Astrocyte (in vitro differentiated cells and primary cell): Measurements from ENCODE around the gene SLC35B3. TPM values are rescaled to one million over a fixed set of nuclear protein-coding genes. Genes with fewer than 3 reads are reported as not detected.
"Not testable (repeated sequence)": the region's sequence is repeated elsewhere in the genome, so short reads cannot be mapped to it uniquely, and the experiment has no call there.

Experiments
- DNase-seq: peaks from one replicate; pipeline ENCODE4 v3.0.0-alpha.2; 2010; ENCODE audit warnings: low read depth
- FAIRE-seq: peaks from 2 replicates; lab custom pipeline; 2011; peaks lifted over from hg19 to GRCh38; lab: Jason Lieb, UNC
- H2AFZ ChIP-seq: 2 replicates; pipeline ENCODE4 v1.6.0; 2012; ENCODE audit warnings: low read depth, low read length, inconsistent platforms
- H3K27ac ChIP-seq: 2 replicates; pipeline ENCODE4 v1.5.1; 2011; ENCODE audit warnings: low read depth, low read length, inconsistent platforms
- H3K27me3 ChIP-seq: 2 replicates; pipeline ENCODE4 v1.6.0; 2011; ENCODE audit warnings: low read length, inconsistent platforms; ENCODE audit not compliant: insufficient read depth
- H3K36me3 ChIP-seq: 2 replicates; pipeline ENCODE4 v1.5.1; 2011; ENCODE audit warnings: low read length, inconsistent platforms; ENCODE audit not compliant: insufficient read depth
- H3K4me1 ChIP-seq: 2 replicates; pipeline ENCODE4 v1.5.1; 2011; ENCODE audit warnings: low read length, inconsistent platforms; ENCODE audit not compliant: insufficient read depth
- H3K4me2 ChIP-seq: 2 replicates; pipeline ENCODE4 v1.6.0; 2012; ENCODE audit warnings: low read length, inconsistent platforms
- H3K4me3 ChIP-seq: 2 replicates; pipeline ENCODE4 v1.5.1; 2011; ENCODE audit warnings: low read depth, mild to moderate bottlenecking, low read length, inconsistent platforms; ENCODE audit not compliant: insufficient read depth
- H3K79me2 ChIP-seq: 2 replicates; pipeline ENCODE4 v1.6.0; 2012; ENCODE audit warnings: mild to moderate bottlenecking, low read length, inconsistent platforms; ENCODE audit not compliant: insufficient read depth
- H3K9ac ChIP-seq: 2 replicates; pipeline ENCODE4 v1.6.0; 2012; ENCODE audit warnings: mild to moderate bottlenecking, low read length, inconsistent platforms
- H3K9me3 ChIP-seq: 2 replicates; pipeline ENCODE4 v1.5.1; 2012; ENCODE audit warnings: low read depth, mild to moderate bottlenecking, low read length, inconsistent platforms; ENCODE audit not compliant: insufficient read depth
- H4K20me1 ChIP-seq: 2 replicates; pipeline ENCODE4 v1.6.0; 2012; ENCODE audit warnings: low read length, inconsistent platforms; ENCODE audit not compliant: insufficient read depth
- H3K27ac Mint-ChIP-seq: one replicate; pipeline ENCODE4 v1.8.0; 2021; ENCODE audit warnings: mild to moderate bottlenecking, mixed read lengths; ENCODE audit not compliant: unreplicated experiment
- H3K27me3 Mint-ChIP-seq: one replicate; pipeline ENCODE4 v1.8.0; 2021; ENCODE audit warnings: low read depth, mixed read lengths; ENCODE audit not compliant: unreplicated experiment
- H3K36me3 Mint-ChIP-seq: one replicate; pipeline ENCODE4 v1.8.0; 2021; ENCODE audit warnings: low read depth, mixed read lengths; ENCODE audit not compliant: unreplicated experiment
- H3K4me1 Mint-ChIP-seq: one replicate; pipeline ENCODE4 v1.8.0; 2021; ENCODE audit warnings: low read depth, mixed read lengths; ENCODE audit not compliant: unreplicated experiment
- H3K4me3 Mint-ChIP-seq: one replicate; pipeline ENCODE4 v1.8.0; 2021; ENCODE audit warnings: mild to moderate bottlenecking, moderate library complexity, mixed read lengths; ENCODE audit not compliant: unreplicated experiment
- H3K9me3 Mint-ChIP-seq: one replicate; pipeline ENCODE4 v1.8.0; 2021; ENCODE audit warnings: mild to moderate bottlenecking, mixed read lengths; ENCODE audit not compliant: unreplicated experiment
- CTCF ChIP-seq: IDR thresholded peaks from 2 replicates; pipeline ENCODE4 v1.5.1; 2011; ENCODE audit warnings: low read depth, mild to moderate bottlenecking, inconsistent platforms, low read length, moderate library complexity; ENCODE audit not compliant: insufficient read depth
- EZH2 ChIP-seq: IDR thresholded peaks from 2 replicates; pipeline ENCODE4 v1.6.1; 2012; ENCODE audit warnings: mild to moderate bottlenecking, low read length, inconsistent platforms; ENCODE audit not compliant: insufficient read depth
- total RNA-seq: library from RNA; stranded (reverse); gene quantifications from 2 replicates; pipeline ENCODE4 v1.2.1, GENCODE V29; 2021

SLC35B3 gene
- total RNA-seq, 1 donor from 2014 or later, result 32.4 TPM

- no peak overlapping the region for H3K4me3 ChIP-seq
- no peaks in the 10 kb centered on the region for H3K27me3 ChIP-seq
- TF ChIP-seq CTCF (no peak), EZH2 (no peak)
- no peaks in the 10 kb centered on the region for H3K4me1 ChIP-seq
- H2AFZ ChIP-seq, result no peak overlapping the region
- Mint-ChIP-seq H3K36me3 (peaks cover 1% of the 10 kb centered on the region), H3K27me3 (no peaks in the 10 kb centered on the region), H3K9me3 (peaks cover 1% of the 10 kb centered on the region), H3K27ac (no peak overlapping the region), H3K4me3 (no peak overlapping the region), H3K4me1 (no peaks in the 10 kb centered on the region)
- no peak overlapping the region for H3K4me2 ChIP-seq
- no peaks in the 10 kb centered on the region for H3K36me3 ChIP-seq
- DNase-seq, result no peak
- H3K9me3 ChIP-seq, result no peaks in the 10 kb centered on the region
- no peak for FAIRE-seq
- no peaks in the 10 kb centered on the region for H3K79me2 ChIP-seq
- H3K27ac ChIP-seq, result no peak overlapping the region
- no peak overlapping the region for H3K9ac ChIP-seq
- no peaks in the 10 kb centered on the region for H4K20me1 ChIP-seq
These were observed 27.3 kb upstream of the SLC35B3 start for GRCh38 chr6:8462694-8463093.

DNA sequence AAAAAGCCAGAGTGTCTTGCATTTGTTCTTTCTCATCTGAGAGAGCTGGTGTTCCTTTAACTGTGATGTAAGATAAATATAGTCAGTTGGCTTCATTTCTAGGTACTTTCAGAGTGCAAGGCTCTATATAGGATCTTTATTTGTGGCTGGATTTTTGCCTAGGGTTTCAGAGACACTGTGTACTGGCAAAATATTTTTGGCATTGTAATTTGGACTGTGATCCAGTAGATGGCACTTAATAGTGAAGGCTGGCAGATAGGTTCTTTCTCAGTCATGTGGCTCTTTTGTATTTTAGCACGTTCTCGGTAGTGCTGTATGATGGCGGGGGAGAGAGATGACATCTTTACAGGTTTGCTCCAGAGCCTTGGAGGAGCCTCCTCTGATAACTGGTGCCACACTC lies 26.8 kb upstream of the SLC35B3 start:
- H3K36me3 Mint-ChIP-seq, result peaks cover 1% of the 10 kb centered on the region
- H3K4me3 Mint-ChIP-seq, result no peak overlapping the region
- Histone ChIP-seq H3K4me2 (no peak overlapping the region), H3K4me3 (no peak overlapping the region), H3K27ac (no peak overlapping the region), H3K79me2 (no peaks in the 10 kb centered on the region), H3K4me1 (no peaks in the 10 kb centered on the region), H3K9ac (no peak overlapping the region), H3K27me3 (no peaks in the 10 kb centered on the region), H4K20me1 (no peaks in the 10 kb centered on the region), H2AFZ (no peak overlapping the region), H3K9me3 (no peaks in the 10 kb centered on the region), H3K36me3 (no peaks in the 10 kb centered on the region)
- TF ChIP-seq CTCF (no peak), EZH2 (no peak)
- H3K27ac Mint-ChIP-seq, result no peak overlapping the region
- H3K9me3 Mint-ChIP-seq, result peaks cover 5% of the 10 kb centered on the region
- no peaks in the 10 kb centered on the region for H3K27me3 Mint-ChIP-seq
- FAIRE-seq (no peak), DNase-seq (no peak)
- H3K4me1 Mint-ChIP-seq, result no peaks in the 10 kb centered on the region

- H3K4me1 Mint-ChIP-seq, result no peaks in the 10 kb centered on the region
- H3K36me3 Mint-ChIP-seq, result no peaks in the 10 kb centered on the region
- no peak overlapping the region for H3K27ac ChIP-seq
- no peak for FAIRE-seq
- H3K9ac ChIP-seq, result no peak overlapping the region
- no peaks in the 10 kb centered on the region for H3K27me3 ChIP-seq
- no peaks in the 10 kb centered on the region for H3K9me3 Mint-ChIP-seq
- H3K36me3 ChIP-seq, result no peaks in the 10 kb centered on the region
- no peak overlapping the region for H3K4me3 ChIP-seq
- H4K20me1 ChIP-seq, result no peaks in the 10 kb centered on the region
- no peak overlapping the region for H3K4me3 Mint-ChIP-seq
- no peaks in the 10 kb centered on the region for H3K79me2 ChIP-seq
- no peak overlapping the region for H3K4me2 ChIP-seq
- H3K9me3 ChIP-seq, result no peaks in the 10 kb centered on the region
- no peaks in the 10 kb centered on the region for H3K27me3 Mint-ChIP-seq
- no peak for TF ChIP-seq EZH2
- TF ChIP-seq CTCF, result no peak
- no peak for DNase-seq
- H3K27ac Mint-ChIP-seq, result no peak overlapping the region
- H2AFZ ChIP-seq, result no peak overlapping the region
- H3K4me1 ChIP-seq, result no peaks in the 10 kb centered on the region
These were observed 11.0 kb upstream of the SLC35B3 start for GRCh38 chr6:8446391-8446790.

DNA sequence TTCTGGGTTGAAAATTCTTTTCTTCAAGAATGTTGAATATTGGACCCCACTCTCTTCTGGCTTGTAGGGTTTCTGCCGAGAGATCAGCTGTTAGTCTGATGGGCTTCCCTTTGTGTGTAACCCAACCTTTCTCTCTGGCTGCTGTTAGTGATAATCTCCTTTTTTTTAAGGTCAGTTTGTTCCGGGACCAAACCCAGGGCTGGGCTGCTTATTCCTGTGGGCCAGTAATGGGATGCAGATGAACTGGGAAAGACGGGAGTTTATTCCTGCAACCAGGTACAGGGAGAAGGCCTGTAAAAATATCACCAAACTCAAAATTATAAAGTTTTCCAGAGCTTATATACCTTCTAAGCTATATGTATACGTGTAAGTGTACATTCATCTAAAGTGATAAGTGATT lies 10.6 kb upstream of the SLC35B3 start:
- not testable (repeated sequence) for H3K27me3 Mint-ChIP-seq, H3K4me1 Mint-ChIP-seq, H3K79me2 ChIP-seq, H3K4me3 Mint-ChIP-seq, H3K9ac ChIP-seq, H4K20me1 ChIP-seq, H3K9me3 ChIP-seq, H3K4me2 ChIP-seq, DNase-seq, H2AFZ ChIP-seq, H3K27ac Mint-ChIP-seq, H3K4me3 ChIP-seq, H3K4me1 ChIP-seq, H3K27me3 ChIP-seq, H3K36me3 ChIP-seq, H3K27ac ChIP-seq, FAIRE-seq, H3K9me3 Mint-ChIP-seq, H3K36me3 Mint-ChIP-seq
